Activated CD8-positive, alpha-beta memory T cell treated with anti-CD3 and anti-CD28 coated beads, Interleukin-2, amount 50 U/mL, for 4 hours (primary cell): Measurements from ENCODE around the gene AUH.
A peak's percentile ranks its signal among the peaks of the same experiment; 100 is the strongest.
"Not testable (repeated sequence)": the region's sequence is repeated elsewhere in the genome, so short reads cannot be mapped to it uniquely, and the experiment has no call there.

ENCODE experiments used
- DNase-seq: peaks from one replicate; pipeline ENCODE4 v3.0.0-alpha.2; 2020

AUH gene

GRCh38 chr9:91361291-91362050 is at the start of gene AUH:
AUH (minus strand) TSS chr9:91361918; CDS start chr9:91361889, 29 bp downstream.
- DNase-seq, result peak; percentile 86

- no peak for DNase-seq
Measured at GRCh38 chr9:91411096-91411771, 49.5 kb upstream of the AUH start.

GRCh38 chr9:91410161-91410560 is 48.4 kb upstream of the AUH start:
- no peak for DNase-seq

GRCh38 chr9:91408475-91408874 is 46.8 kb upstream of the AUH start:
- DNase-seq, result no peak

- no peak for DNase-seq
Measured at GRCh38 chr9:91407580-91408318, 46.0 kb upstream of the AUH start.

GRCh38 chr9:91405343-91406077 is 43.8 kb upstream of the AUH start:
- DNase-seq, result no peak

- no peak for DNase-seq
Measured at GRCh38 chr9:91403665-91404543, 42.2 kb upstream of the AUH start.

GRCh38 chr9:91398926-91399325 is 37.2 kb upstream of the AUH start:
- no peak for DNase-seq

GRCh38 chr9:91395553-91396471 is 34.1 kb upstream of the AUH start:
- DNase-seq, result no peak

- no peak for DNase-seq
Measured at GRCh38 chr9:91395106-91395552, 33.4 kb upstream of the AUH start.

GRCh38 chr9:91393826-91394225 is 32.1 kb upstream of the AUH start:
- no peak for DNase-seq

GRCh38 chr9:91392435-91392834 is 30.7 kb upstream of the AUH start:
- no peak for DNase-seq

- DNase-seq, result no peak
Measured at GRCh38 chr9:91391818-91392217, 30.1 kb upstream of the AUH start.

- no peak for DNase-seq
Measured at GRCh38 chr9:91391412-91391811, 29.7 kb upstream of the AUH start.

- DNase-seq, result not testable (repeated sequence)
Measured at GRCh38 chr9:91389686-91390085, 28.0 kb upstream of the AUH start.

- DNase-seq, result no peak
Measured at GRCh38 chr9:91386765-91387164, 25.0 kb upstream of the AUH start.

- DNase-seq, result no peak
Measured at GRCh38 chr9:91384954-91385353, 23.2 kb upstream of the AUH start.

- DNase-seq, result no peak
Measured at GRCh38 chr9:91383577-91383976, 21.9 kb upstream of the AUH start.

- no peak for DNase-seq
Measured at GRCh38 chr9:91382298-91382697, 20.6 kb upstream of the AUH start.

GRCh38 chr9:91379426-91379825 is 17.7 kb upstream of the AUH start:
- no peak for DNase-seq

GRCh38 chr9:91378695-91379127 is 17.0 kb upstream of the AUH start:
- no peak for DNase-seq
